NCI-H2196 (cell line): ENCODE measurements around the gene LAMC3.

Experiments used
- DNase-seq: peaks from one replicate; lab custom pipeline; 2025; ENCODE audit not compliant: unreplicated experiment; lab: John Stamatoyannopoulos, UW

The LAMC3 gene

DNA sequence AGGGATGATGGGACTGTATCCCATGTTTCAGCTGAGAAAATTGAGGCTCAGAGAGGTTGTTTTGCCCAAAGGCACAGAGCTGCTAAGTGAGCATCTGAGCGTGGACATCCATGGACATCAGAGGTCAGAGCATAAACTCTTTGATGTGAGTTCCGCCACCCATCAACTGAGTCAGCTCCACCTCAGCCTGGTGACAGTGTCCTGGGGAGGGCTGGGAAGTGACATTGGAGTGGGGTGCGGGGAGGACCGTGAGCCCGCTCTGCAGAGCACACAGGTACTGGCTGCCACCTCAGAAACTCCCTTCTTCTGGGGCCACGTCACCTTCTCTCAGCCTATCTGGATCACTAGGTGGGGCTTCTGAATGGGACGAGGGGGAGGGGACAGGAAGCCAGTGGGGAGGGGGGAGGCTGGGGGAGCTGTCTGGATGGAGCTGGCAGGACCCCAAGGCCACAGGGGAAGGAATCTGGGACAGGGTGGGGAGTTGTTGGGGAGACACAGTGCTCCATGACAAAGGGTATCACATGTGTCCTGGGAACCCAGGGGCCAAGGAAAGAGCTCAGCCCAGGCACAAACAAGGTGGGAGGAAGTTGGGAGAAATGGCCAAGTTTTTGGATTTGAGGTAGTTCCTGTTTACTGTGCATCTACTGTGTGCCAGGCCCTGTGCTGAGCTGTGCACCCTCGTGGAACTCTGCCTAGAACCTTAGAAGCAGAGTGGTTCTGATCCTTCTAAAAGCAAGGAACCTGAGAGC is 2.5 kb downstream of the LAMC3 start:
- no peak for DNase-seq

DNA sequence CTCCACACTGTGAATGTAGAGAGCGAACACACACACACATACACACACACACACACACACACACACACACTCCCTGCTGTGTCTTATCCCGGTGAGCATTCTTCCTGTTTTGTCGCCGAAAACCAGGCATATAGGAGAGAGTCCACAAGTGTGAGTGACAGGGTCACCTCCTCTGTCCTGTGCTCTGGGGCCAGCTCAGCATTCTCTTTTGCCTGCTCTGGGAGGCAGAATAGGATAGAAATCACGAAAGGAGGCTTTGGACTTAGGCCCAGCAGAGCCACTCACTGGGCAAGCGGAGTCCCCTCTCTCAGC is 3.0 kb downstream of the LAMC3 start:
- DNase-seq, result no peak

DNA sequence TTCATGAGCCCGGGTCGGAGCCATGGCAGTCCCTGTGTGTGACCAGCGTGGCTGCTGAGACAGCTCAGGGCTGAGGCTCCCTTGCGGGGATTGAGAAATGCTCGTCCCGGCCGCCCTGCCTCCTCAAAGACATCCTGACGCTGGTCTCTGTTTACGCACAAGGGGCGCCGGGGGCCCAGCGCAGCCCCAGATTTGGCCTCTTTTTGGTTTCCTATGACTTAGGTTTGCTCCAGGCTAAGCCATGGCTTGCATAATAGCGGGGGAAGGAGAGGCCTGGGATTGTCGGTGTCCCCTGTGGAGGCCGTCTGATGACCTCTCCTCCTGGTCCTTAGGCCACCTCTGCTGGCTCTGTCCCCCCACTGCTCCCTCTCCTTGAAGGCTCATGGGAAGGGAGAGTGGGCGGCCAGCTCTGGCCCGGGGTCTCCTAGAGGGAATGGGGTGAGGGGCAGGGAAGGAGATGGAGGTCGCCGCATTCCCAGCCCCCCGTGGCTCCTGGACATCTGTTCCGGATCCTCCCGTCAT is 3.5 kb downstream of the LAMC3 start:
- no peak for DNase-seq

DNA sequence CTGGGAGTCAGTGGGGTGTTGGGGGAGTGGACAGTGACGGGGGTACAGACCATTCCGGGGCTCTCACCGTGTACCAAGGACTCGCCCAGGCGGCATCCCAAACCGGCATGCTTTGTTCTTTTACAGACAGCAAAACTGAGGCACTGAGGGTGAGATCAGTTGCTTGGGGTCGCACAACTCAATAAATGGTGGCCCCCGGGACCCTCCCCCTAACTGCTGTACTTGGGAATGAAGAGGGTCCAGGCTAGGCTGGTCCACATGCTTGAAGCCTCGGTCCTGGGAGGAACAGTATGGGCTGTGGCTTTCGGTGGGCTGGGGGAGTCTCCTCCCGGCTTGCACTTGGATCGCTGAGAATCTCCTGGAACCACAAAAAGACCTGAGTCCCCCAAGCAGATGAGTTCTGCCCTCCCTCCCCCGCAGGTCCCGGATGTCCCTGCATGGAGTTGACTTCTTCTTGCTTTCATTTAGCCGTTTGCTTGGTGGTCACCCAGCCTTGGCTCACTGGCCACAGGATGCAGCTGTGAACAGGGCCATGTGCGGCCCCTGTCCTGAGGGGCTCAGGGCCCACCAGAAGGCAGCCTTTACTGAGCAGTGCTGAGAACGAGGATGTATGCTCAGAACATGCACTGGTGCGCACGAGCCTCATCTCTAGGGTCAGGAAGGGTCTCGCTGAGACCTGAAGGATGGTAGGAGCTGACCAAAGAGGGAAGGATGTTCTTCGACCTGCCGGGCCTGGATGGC is 4.2 kb downstream of the LAMC3 start:
- DNase-seq, result no peak

DNA sequence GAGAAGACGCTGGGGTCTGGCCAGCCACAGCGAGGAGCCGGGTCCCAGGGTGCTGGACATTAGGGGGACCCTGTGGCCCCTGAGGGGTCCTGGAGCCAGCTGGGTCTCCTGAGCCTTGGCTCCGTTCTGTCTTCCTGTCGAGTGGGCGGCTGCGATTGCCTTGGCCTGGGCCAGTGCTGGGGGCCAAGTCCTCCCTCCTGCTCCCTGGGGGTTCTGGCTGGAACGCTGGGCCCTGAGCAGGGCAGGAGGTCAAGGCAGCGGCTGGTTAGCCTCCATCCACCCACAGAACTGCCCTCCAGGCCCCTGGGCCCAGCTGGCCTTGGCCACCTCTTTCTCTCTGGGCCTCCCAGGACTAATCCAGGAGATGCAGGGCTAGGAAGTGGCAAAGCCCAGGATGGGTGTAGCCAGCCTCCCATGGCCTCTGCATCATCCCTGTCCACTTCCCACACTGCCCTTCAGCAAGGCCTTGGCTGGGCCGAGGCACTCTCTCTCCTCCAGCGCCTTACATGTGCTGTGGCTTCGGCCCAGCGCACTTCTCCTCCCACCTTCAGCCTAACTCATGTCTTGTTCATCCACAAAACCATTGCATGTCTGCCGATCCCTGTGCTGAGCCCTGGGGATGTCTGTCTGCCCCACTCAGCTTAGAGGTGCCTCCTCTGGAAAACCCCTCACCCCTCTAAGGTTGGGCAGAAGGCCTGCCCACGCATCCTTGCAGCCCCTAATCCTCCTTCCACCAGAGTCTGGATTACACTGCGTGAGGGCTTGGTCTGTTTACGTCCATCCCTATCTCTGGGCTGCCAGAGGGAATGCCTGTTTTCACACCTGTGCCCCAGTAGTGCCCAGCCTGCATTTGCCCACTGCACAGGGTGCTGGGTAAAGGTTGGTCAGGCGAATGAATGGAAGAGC is 5.0 kb downstream of the LAMC3 start:
- DNase-seq, result no peak

DNA sequence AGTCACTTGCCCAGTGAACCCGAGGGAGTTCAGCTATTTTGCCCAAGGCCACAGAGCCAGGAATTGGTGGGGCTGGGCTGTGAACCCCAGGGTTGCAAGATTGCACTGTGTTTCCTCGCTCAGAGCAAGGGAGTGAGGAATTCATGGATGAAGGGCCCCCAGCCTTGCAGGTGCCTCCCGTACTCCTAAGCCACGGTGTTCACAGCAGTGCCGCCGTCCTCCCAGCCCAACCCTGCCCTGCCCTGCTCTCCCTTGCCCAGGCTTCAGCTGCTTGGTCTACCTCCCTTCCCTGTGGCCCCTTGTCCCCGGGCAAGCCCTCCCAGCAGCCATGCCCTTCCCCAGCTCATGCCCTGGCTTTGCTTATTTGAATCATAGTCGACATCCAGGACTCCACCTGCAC is 6.1 kb downstream of the LAMC3 start:
- no peak for DNase-seq

DNA sequence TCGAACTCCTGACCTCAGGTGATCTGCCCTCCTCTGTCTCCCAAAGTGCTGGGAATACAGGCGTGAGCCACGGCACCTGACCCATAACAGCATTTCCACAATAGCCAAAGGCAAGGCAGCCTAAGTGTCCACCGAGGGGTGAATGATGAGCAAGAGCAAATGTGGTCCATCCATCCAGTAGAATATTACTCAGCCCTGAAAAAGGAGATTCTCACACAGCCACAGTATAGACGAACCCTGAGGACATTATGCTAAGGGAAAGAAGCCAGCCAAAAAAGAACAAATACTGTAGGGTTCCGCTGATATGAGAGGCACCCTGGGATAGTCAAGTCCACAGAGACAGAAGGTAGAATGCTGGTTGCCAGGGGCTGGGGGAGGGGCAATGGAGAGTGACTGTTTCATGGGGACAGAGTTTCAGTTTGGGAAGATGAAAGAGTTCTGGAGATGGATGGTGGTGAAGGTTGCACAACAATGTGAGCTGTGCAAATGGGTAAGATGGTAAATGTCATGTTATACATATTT is 7.0 kb downstream of the LAMC3 start:
- DNase-seq, result no peak

DNA sequence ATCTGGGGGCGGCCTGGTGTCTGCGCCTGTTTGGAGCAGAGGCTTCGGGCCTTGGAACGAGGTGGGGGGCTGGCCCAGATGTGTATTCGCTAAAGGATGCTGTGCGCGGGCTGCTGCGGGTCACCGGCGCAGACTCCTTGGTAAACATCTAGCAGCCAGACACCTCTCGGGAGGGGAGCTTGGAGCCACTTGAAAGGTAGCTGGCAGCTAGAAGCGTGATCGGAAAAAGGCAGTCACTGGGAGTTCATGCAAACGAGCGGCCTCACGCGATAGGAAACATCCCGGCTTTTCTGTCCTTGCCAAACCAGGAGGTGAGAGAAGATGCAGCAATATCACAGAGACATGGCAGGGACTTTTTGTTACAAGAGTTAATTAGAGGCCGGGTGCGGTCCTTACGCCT is 8.1 kb downstream of the LAMC3 start:
- no peak for DNase-seq

DNA sequence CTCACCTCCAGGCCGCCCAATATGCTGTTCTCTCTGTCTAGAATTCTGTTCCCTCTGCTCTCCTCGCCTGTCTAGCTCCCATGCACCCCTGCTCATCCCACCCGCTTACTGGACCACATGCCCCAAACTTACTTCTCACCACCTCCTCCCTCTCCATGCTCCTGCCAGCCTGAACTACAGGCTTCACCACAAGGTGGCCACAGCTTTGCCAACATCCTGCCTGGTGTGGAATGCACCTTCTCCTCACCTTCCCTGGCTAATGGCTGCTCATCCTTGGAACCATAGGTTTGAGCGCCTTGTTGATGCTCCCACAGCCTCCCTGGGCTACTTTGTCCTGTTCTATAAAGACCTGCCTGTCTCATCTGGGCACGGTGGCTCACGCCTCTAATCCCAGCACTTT is 9.6 kb downstream of the LAMC3 start:
- no peak for DNase-seq

DNA sequence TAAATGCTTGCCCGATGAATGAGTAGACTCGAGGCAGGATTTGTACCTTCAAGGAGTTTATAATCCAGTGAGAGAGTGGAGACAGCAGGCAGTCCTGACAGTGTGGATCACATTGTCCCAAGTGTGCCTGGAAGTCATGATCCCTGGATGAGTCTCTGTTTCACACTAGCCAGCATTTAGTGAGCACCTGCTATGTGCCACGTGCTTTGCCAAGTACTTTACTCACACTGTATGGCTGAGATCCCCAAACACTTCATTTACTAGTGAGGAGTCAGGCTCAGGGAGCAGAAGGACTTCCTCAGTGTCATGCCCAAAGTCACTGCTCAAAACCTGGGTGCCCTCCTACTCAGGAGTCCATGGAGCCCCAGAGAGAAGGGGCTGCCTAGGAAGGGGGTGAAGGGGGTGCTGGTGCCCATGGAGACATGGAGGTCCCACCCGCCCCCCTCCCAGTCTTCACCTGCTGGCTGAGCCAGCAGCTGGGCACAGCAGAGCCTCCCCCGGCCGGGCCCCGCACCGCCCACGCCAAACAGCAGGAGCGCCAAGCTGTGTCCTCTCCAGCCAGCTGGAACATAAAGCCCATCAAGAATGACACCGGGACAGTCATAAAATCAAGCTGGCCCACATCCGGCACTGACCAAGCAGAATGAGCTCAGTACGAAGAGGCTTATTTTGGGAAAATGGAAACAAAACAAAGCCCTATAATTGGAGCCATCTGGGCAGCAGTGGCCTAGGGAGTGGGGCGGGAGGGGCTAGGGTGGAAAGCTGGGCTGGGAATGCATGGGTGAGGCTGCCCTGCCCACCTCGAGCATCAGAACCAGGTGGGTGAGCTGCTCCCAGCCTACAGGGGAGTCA is 10.6 kb downstream of the LAMC3 start:
- DNase-seq, result no peak

DNA sequence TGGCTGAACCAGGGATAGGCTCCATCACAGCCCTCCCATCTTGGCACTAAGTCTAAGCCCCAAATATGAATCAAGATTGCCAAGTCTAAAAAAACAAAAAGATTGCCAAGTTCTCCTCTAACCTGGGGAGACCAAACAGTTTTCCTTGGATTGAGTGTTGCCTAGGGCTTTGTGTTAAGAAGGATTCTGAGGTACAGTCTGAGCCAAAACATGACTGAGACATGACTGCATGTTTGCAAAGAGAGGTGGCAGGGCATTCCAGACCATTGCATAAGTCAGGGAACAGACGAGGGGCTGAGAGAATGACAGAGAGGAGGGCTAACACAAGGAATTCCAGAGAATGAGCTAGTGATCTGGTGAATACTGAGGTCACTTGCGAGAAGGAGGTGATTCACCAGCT is 11.4 kb downstream of the LAMC3 start:
- no peak for DNase-seq

DNA sequence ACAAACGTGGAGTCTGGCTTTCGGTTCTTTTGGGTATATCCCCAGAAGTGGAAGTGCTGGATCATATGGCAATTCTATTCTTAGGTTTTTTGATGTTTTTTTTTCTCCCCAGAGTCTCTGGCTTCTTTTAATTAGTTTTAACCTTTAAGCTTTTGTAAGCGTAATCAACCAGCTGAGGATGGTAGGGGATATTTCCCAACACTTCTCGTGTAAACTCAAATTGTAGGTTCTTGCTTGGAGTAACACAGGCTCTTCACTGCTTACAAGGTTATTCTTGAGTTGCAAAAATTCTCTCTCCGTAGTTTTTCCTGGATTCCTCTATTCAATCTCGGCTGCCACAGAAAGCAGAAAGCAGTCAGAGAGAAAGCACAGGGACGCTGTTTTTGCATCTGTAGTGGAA is 11.9 kb downstream of the LAMC3 start:
- DNase-seq, result no peak

DNA sequence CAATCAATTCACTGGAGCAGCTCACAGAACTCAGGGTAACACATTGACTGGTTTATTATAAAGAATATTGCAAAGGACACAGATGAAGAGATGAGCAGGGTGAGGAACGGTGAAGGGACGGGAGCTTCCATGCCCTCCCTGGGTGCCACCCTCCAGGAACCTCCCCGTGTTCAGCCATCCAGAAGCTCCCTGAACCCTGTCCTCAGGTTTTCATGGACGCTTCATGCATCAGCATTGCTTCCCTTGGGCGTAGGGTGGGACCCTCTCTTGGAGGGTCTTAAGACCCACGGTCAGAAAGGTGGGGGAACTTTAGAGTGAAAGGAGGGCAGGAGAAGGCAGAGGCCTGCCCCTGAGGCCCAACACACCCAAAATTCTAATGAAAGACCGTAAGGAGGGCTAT is 12.8 kb downstream of the LAMC3 start:
- DNase-seq, result no peak

DNA sequence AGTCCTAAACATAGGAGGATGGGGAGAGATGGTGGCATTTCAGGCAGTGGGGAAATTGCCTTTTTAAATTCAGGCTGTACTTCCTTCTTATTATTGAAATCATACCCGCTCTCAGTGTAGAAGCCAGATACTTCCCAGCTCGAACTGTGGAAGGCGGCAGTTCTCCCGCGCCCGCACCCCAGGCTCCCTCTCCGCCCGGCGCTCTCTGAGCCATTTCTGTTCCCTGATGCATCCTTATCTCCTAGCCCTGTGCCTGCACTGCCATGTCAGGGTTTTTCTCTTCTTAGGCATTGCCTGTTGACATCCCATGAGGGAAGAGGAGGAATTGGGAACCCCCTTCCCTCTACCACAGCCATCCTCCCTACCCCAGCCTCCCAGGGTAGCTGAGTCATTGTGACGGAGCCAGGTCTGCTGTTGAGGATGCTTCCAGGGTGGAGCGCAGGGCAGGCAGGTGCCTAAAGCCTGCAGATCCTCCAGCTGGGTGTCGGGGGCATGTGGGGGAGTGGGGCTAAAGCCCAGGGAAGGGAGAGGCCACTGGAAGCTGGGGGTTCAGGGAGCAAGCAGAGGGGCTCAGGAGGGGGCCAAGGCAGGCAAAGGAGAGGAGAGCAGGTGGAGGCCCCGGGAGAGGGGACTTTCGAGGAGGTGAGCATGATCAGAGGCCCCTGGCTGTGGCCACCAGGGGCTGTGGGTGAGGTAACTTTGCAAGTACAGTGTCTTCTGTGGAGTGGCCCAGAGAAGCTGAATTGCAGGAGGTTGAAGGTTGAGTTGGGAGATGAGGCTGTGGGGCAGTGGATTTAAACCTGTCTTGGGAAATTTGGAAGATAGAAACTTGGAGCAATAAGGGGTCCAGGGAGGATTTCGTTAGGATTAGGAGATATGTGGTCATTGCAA is 16.2 kb downstream of the LAMC3 start:
- no peak for DNase-seq

DNA sequence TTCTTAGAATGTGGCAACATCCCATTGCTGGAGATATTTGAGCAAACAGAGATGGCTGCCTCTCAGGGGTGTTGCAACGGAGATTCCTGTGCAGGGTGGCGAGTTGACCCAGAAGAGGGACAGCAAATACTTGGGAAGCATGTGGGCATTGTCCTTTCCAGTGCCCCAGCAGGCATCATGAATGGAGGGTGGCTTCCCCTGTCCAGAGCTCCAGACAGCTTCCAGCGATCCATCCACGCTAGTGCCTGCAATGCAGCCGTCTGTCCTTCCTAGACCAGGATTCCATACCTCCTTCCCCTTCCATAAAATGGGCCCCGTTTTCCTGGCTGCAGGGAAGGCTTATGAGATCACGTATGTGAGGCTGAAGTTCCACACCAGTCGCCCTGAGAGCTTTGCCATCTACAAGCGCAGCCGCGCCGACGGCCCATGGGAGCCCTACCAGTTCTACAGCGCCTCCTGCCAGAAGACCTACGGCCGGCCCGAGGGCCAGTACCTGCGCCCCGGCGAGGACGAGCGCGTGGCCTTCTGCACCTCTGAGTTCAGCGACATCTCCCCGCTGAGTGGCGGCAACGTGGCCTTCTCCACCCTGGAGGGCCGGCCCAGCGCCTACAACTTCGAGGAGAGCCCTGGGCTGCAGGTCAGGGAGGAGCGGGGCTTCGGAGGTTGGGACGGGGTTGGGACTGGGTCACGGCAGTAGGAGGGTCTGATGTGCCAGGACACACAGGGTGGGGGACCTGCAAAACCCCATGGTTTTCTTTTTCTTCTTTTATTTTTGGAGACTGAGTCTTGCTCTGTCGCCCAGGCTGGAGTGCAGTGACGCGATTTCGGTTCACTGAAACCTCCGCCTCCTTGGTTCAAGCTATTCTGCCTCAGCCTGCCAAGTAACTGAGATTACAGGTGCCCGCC is 17.2 kb downstream of the LAMC3 start:
- DNase-seq, result no peak

DNA sequence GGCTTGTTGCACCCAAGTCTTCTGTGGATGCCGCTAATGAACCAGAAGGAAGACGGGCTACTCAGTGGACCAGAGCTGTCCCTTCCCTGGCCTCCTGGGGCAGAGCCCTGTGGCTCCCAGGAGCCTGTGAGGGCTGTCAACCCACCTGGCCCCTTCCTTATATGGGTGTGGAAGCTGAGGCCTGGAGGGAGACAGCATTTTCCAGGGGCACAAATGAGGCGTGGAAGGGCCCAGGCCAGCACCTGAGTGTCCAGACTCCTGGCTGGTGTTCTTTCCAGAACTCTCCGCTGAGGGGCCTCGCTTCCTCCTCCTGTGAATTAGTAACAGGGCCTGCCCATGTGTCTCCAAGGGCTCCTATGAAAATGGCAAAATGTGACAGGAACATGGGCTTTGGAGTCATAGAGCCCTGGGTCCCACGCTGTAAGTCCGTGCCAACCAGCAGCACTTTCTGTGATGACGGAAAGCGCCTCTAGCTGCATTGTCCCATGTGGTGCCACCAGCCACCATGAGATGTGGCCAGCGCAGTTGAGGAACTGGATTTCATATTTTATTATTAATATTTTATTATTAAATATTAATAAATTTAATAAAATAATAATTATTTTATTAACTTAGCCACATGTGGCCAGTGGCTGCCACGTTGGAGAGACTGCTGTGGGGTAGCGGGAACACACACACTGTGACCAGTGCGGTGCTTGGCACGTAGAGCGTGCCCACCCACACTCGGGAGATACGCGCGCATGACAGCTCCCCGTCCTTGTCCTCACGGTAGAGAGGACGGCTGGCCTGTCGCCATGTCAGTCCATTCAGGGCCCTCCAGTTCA is 18.3 kb downstream of the LAMC3 start:
- no peak for DNase-seq

DNA sequence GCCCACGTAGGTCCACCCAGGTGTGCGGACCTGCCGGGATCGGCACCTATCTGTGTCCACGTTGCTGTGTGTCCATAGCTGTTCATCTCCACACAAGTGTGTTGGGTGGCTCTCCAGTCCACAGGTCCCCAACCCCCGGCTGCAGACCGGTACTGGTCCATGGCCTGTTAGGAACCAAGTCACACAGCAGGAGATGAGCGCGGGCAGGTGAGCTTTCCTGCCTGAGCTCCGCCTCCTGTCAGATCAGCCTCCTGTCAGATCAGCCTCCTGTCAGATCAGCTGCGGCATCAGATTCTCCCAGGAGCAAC is 18.9 kb downstream of the LAMC3 start:
- no peak for DNase-seq
